ENCODE data around the gene INMT.

Gene INMT

DNA sequence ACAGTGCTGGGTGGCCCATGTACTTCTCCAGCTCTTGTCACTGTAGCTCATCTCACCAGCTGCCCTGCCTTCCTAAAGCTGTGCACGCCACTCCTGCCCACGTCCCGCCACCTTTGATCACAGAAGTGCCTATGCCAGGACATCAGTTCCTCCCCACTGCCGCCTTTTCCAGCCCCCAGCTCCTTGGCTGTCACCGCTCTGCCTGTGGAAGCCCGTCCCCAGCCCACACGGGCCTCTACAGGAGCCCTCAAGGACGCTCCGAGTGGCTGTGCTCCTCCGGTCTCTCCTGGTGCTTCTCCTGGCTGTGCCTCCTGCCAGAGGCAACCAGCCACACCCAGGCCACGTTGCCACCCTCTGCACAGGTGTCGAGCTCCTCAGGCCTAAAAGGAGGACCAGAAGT lies 19.3 kb upstream of the INMT start:
- CTCF ChIA-PET: no interaction called here
- no peak for TF ChIP-seq SP1 (IDR thresholded peaks at IDR 0.05)
- TF ChIP-seq SUZ12 (IDR thresholded peaks at IDR 0.05): no peak
- no peak for TF ChIP-seq CTBP1 (IDR thresholded peaks at IDR 0.05; ENCODE audit: borderline replicate concordance)
- no peak for TF ChIP-seq FOXK2 (IDR thresholded peaks at IDR 0.05)
- TF ChIP-seq FOXA1 (IDR thresholded peaks at IDR 0.05): no peak
- TF ChIP-seq ZNF384 (IDR thresholded peaks at IDR 0.05): no peak
- no peak for TF ChIP-seq L3MBTL2 (conservative IDR thresholded peaks at IDR 0.05)
- no peak for TF ChIP-seq HDGF (IDR thresholded peaks at IDR 0.05; ENCODE audit: borderline replicate concordance)
- TF ChIP-seq ARNT (IDR thresholded peaks at IDR 0.05): no peak
- no peak for TF ChIP-seq NFRKB (IDR thresholded peaks at IDR 0.05)
- TF ChIP-seq LEF1 (IDR thresholded peaks at IDR 0.05; ENCODE audit: borderline replicate concordance): no peak
- TF ChIP-seq ELF4 (IDR thresholded peaks at IDR 0.05): no peak
- POLR2A ChIA-PET: no interaction called here
- DNase-seq (ENCODE audit: extremely low spot score): no peak

DNA sequence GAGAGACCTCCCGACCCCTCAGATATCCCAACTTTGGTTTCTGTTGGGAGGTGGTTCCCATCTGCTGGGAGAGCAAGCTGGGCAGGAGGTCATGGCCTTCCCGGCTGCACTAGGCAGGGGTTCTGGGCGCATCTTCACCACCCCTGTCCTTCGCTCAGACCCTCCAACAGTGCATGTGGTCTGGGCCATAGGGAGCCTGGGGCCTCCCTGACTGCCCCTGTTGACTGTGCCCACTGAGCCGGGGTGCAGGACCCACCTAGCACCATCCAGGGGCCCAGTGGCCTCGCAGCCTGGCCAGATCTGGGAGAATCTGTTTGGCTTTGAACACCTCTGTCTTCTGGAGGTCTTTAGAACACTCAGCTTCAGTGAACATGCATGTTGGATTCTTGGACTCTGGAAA lies 18.7 kb upstream of the INMT start:
- POLR2A ChIA-PET: no interaction called here
- DNase-seq (ENCODE audit: extremely low spot score): no peak
- CTCF ChIA-PET: interaction anchor here (0.6 kb wide), 1 partner anchor 25 kb away, joined by 3 read pairs; no protein-coding TSS in a partner anchor
- TF ChIP-seq ELF4 (IDR thresholded peaks at IDR 0.05) (no peak), L3MBTL2 (conservative IDR thresholded peaks at IDR 0.05) (no peak), FOXM1 (IDR thresholded peaks at IDR 0.05; ENCODE audit: borderline replicate concordance) (no peak), FOXK2 (IDR thresholded peaks at IDR 0.05) (no peak), CTBP1 (IDR thresholded peaks at IDR 0.05; ENCODE audit: borderline replicate concordance) (no peak), ZNF384 (IDR thresholded peaks at IDR 0.05) (no peak)
- TF ChIP-seq, protein P1, sequence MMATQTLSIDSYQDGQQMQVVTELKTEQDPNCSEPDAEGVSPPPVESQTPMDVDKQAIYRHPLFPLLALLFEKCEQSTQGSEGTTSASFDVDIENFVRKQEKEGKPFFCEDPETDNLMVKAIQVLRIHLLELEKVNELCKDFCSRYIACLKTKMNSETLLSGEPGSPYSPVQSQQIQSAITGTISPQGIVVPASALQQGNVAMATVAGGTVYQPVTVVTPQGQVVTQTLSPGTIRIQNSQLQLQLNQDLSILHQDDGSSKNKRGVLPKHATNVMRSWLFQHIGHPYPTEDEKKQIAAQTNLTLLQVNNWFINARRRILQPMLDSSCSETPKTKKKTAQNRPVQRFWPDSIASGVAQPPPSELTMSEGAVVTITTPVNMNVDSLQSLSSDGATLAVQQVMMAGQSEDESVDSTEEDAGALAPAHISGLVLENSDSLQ (IDR thresholded peaks at IDR 0.05): no peak

DNA sequence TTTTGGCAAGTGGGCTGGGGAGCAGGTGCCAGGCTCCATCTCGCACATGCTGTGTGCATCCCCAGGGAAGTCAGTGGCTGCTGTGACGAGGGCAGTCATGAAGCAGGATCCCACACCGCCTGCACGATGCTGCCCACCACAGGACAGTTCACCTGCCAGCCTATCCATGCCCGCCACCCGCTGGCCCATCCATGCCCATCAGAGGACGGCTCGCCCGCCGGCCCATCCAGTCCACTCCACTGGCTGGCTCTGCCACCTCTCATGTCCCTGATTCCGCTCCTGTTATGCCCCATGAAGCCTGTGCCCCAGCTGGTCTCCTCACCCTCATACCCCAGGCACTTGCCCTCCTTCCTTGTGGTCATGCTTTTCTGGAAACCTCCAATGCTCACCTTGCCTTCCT lies 18.2 kb upstream of the INMT start:
- TF ChIP-seq FOXA1 (IDR thresholded peaks at IDR 0.05): no peak
- no peak for TF ChIP-seq TARDBP (IDR thresholded peaks at IDR 0.05)
- no peak for TF ChIP-seq NFRKB (IDR thresholded peaks at IDR 0.05)
- no peak for TF ChIP-seq CTBP1 (IDR thresholded peaks at IDR 0.05; ENCODE audit: borderline replicate concordance)
- no peak for TF ChIP-seq L3MBTL2 (conservative IDR thresholded peaks at IDR 0.05)
- TF ChIP-seq ARNT (IDR thresholded peaks at IDR 0.05): no peak
- no peak for TF ChIP-seq SP1 (IDR thresholded peaks at IDR 0.05)
- TF ChIP-seq, protein P1 (IDR thresholded peaks at IDR 0.05): no peak
- no peak for TF ChIP-seq ZNF384 (IDR thresholded peaks at IDR 0.05)
- no peak for TF ChIP-seq BHLHE40 (IDR thresholded peaks at IDR 0.05; ENCODE audit: borderline replicate concordance)
- TF ChIP-seq FOXM1 (IDR thresholded peaks at IDR 0.05; ENCODE audit: borderline replicate concordance): no peak
- no peak for TF ChIP-seq LEF1 (IDR thresholded peaks at IDR 0.05; ENCODE audit: borderline replicate concordance)
- no peak for TF ChIP-seq SUZ12 (IDR thresholded peaks at IDR 0.05)
- no peak for TF ChIP-seq FOXK2 (IDR thresholded peaks at IDR 0.05)
- no peak for TF ChIP-seq HDGF (IDR thresholded peaks at IDR 0.05; ENCODE audit: borderline replicate concordance)
- no peak for TF ChIP-seq ELF4 (IDR thresholded peaks at IDR 0.05)
- no peak for DNase-seq (ENCODE audit: extremely low spot score)
- ChIA-PET CTCF (interaction anchor here (0.6 kb wide), 1 partner anchor 25 kb away, joined by 3 read pairs; no protein-coding TSS in a partner anchor), POLR2A (no interaction called here)

DNA sequence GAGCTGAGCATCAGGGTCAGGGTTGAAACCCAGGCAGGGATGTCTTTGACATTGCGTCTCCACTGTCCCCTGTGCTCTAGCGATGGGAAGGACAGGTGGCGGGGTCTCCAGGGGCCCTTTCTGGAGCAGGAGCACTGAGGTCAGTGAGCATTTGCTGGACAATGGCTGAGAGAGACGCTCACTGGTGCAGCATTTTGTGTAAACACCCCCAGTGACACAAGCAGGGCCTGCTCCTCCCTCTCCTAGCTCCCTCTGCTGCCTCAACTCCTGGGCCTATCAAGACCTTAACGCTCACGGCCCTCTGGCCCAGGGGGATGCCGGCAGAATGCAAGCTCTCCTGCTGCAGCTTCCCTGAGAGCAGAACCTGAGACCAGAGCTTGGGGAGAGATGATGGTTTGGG lies 17.4 kb upstream of the INMT start:
- CTCF ChIA-PET: no interaction called here
- TF ChIP-seq SUZ12 (IDR thresholded peaks at IDR 0.05) (no peak), HDGF (IDR thresholded peaks at IDR 0.05; ENCODE audit: borderline replicate concordance) (no peak), FOXA1 (IDR thresholded peaks at IDR 0.05) (no peak), LEF1 (IDR thresholded peaks at IDR 0.05; ENCODE audit: borderline replicate concordance) (no peak), SP1 (IDR thresholded peaks at IDR 0.05) (no peak), NFRKB (IDR thresholded peaks at IDR 0.05) (no peak), FOXK2 (IDR thresholded peaks at IDR 0.05) (no peak)
- POLR2A ChIA-PET: interaction anchor here (1.5 kb wide), 1 partner anchor 24 kb away, joined by 3 read pairs; no protein-coding TSS in a partner anchor
- no peak for DNase-seq (ENCODE audit: extremely low spot score)

DNA sequence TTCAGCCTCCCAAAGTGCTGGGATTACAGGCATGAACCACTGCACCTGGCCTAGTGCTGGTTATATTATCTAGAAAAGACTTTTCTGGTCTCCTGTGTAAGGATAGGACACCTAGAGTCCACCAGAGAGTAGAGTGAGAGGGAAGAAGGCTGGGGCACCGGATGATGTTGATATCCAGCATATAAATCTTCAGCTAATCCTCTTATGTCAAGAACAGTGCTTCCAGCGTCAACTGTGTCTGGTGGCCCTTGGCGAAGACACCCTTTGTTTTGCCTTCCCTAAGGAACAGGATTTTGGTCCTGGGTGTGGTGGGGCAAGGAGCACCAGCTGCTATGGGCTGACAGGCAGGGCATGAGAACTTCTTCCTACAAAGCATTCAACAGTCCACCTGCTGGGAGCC lies 16.3 kb upstream of the INMT start:
- POLR2A ChIA-PET: interaction anchor here (1.5 kb wide), 1 partner anchor 25 kb away, joined by 3 read pairs; no protein-coding TSS in a partner anchor
- no peak for DNase-seq (ENCODE audit: extremely low spot score)
- TF ChIP-seq FOXA1 (IDR thresholded peaks at IDR 0.05): no peak
- CTCF ChIA-PET: no interaction called here

DNA sequence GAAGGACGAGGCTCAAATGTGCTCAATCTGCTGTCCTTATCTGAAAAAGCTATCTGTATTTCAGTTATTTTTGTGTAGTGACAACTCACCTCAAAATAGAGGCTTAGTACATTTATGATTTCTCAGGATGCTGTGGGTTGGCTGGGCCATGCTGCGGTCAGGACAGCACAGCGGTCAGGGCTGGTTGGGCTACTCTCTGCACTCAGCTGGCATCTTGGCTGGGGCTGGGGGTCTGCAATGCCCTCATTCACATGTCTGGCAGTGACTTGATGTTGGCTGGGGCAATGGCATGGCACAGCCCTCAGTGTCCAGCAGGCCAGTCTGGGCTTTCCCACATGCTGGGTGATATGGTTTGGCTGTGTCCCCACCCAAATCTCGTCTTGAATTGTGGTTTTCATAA lies 15.6 kb upstream of the INMT start:
- TF ChIP-seq FOXA1 (IDR thresholded peaks at IDR 0.05): no peak
- no peak for TF ChIP-seq ZNF384 (IDR thresholded peaks at IDR 0.05)
- no peak for TF ChIP-seq FOXK2 (IDR thresholded peaks at IDR 0.05)
- no peak for TF ChIP-seq HDGF (IDR thresholded peaks at IDR 0.05; ENCODE audit: borderline replicate concordance)
- no peak for TF ChIP-seq FOXM1 (IDR thresholded peaks at IDR 0.05; ENCODE audit: borderline replicate concordance)
- no peak for TF ChIP-seq LEF1 (IDR thresholded peaks at IDR 0.05; ENCODE audit: borderline replicate concordance)
- TF ChIP-seq TARDBP (IDR thresholded peaks at IDR 0.05): no peak
- TF ChIP-seq BHLHE40 (IDR thresholded peaks at IDR 0.05; ENCODE audit: borderline replicate concordance): no peak
- TF ChIP-seq L3MBTL2 (conservative IDR thresholded peaks at IDR 0.05): no peak
- CTCF ChIA-PET: no interaction called here
- POLR2A ChIA-PET: no interaction called here

DNA sequence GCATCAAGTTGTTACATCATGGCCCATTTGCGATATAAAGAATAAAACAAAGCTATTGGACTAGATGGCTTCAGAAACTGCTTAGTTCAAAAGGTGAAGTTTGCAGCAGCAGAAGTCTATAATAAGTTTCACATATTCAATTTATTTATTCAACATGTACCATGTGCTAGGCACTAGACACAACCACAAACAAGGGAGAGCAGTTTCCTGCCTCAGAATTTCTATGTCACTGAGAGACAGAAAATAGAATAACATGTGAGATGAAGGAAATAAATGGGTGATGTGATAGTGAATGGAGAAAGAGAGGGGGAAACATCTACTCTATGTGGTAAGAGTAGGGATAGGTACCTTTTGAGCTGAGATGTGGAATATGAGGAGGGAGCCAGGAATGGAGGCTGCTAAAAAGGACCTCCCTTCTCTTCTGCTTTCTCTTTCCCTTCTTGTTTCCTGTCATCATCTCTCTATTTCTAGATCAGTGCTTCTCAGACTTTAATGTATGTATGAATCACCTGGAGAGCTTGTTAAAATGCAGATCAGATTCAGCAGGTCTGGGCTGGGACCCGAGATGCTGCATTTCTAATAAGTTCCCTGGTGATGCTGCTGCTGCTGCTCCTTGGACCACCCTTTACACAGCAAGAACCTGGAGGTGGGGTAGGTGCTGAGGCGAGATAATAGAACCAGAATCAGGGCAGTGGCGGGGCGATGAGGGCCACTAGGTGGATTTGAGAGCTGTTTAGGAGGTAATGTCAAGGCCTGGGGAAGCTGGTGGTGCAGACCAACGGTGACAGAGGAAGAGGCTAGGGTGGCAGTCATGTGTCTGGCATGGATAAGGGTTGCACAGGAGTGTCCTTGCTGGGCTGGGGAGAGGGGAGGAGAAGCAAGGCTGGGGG lies 13.7 kb upstream of the INMT start:
- DNase-seq (ENCODE audit: extremely low spot score): no peak
- ChIA-PET POLR2A (no interaction called here), CTCF (interaction anchor here (0.6 to 1.1 kb wide), 4 partner anchors 174 to 780 kb away, joined by 3 to 5 read pairs (median 3); no protein-coding TSS in a partner anchor)
- TF ChIP-seq, protein P1 (IDR thresholded peaks at IDR 0.05): no peak
- TF ChIP-seq FOXK2 (IDR thresholded peaks at IDR 0.05): no peak

More for the DNA sequence above, 15.6 kb upstream of the INMT start:
- no peak for DNase-seq (ENCODE audit: extremely low spot score)
